ENCODE measurements around the gene EPAS1. TPM values are rescaled to one million over a fixed set of nuclear protein-coding genes. Genes with fewer than 3 reads are reported as not detected.

The EPAS1 gene
- total and polyA plus RNA-seq, 2 of the 13 experiments (the other 11 are each of a cell fraction or from before 2014, with no cell fraction given), result 47.1 to 182 TPM

- peak; percentile 90 to 95 for TF ChIP-seq MAFK (conservative IDR thresholded peaks at IDR 0.05 in 1 of 2, IDR thresholded peaks at IDR 0.05 in 1 of 2; ENCODE audit: low read length in 2 of 2)
Measured at GRCh38 chr2:46371854-46372253, 74.6 kb downstream of the EPAS1 start (continued).

GRCh38 chr2:46372475-46372874 is 75.3 kb downstream of the EPAS1 start:
- Histone ChIP-seq H4K20me1 (ENCODE audit: insufficient read depth, low read length) (no peaks in the 10 kb centered on the region; the same call in 1 of the 2 replicates), H3K4me2 (ENCODE audit: low read depth, low read length) (no peak overlapping the region), H3K4me3 (replicated peaks in 1 of 3; ENCODE audit: insufficient read depth in 1 of 3, low read depth in 2 of 3, low read length in 3 of 3) (no peak overlapping the region), H3K9me3 (ENCODE audit: low read length) (no peaks in the 10 kb centered on the region), H3K36me3 (replicated peaks in 1 of 2; ENCODE audit: control insufficient read depth in 1 of 2, insufficient read depth in 2 of 2, low read length in 2 of 2) (peaks cover 59 to 100% of the 10 kb centered on the region in 2 experiments), H3K79me2 (ENCODE audit: insufficient read depth, low read length) (no peaks in the 10 kb centered on the region), H3K27ac (ENCODE audit: extremely low read length, insufficient read depth, low read length) (peak overlapping the region; percentile 13), H3K9ac (ENCODE audit: insufficient read depth, low read depth, low read length) (no peak overlapping the region), H3K4me1 (ENCODE audit: insufficient read depth, low read length) (peaks cover 23% of the 10 kb centered on the region), H2AFZ (ENCODE audit: low read length) (no peak overlapping the region), H3K27me3 (ENCODE audit: control insufficient read depth in 1 of 2, insufficient read depth in 2 of 2, low read length in 2 of 2) (no peaks in the 10 kb centered on the region)
- CTCF ChIA-PET (ENCODE audit: low intra/inter-chr PET ratio, low total read pairs), result no interaction called here
- FAIRE-seq, result no peak
- POLR2A ChIA-PET, result interaction anchor here (1.2 kb wide), 1 partner anchor 15 kb away, joined by 3 read pairs; no protein-coding TSS in a partner anchor
- no peak for DNase-seq (ENCODE audit: low spot score)
- WGBS (ENCODE audit: low lambda C conversion rate), result 97% methylated on average over 2 of the region's 2 CpGs
- TF ChIP-seq PHF21A (CRISPR knock-in tag; IDR thresholded peaks at IDR 0.05) (0 out of 2 replicates have a peak, but pooled peaks have one; percentile 5), ZNF660 (CRISPR knock-in tag; IDR thresholded peaks at IDR 0.05; ENCODE audit: borderline replicate concordance, low read depth) (no peak)
- ATAC-seq, result no peak
- no TSS peak for BruUV-seq (replicated peaks)
- intact Hi-C loops (cut with micrococcal nuclease; ENCODE audit: unreplicated experiment), result loop anchor here (2.0 kb wide), 1 partner anchor 88 kb away; no protein-coding TSS in a partner anchor
- in situ Hi-C loops (cut with HindIII; ENCODE audit: extremely low pct_ligation_motif_present, low pct_unique_long_range_greater_than_20kb), result loop anchor here (5.0 kb wide), 1 partner anchor 380 kb away; no protein-coding TSS in a partner anchor

GRCh38 chr2:46373238-46373637 is 76.0 kb downstream of the EPAS1 start:
- in situ Hi-C loops (cut with HindIII; ENCODE audit: extremely low pct_ligation_motif_present, low pct_unique_long_range_greater_than_20kb) (loop anchor here (5.0 kb wide), 1 partner anchor 381 kb away; no protein-coding TSS in a partner anchor), intact Hi-C loops (cut with micrococcal nuclease; ENCODE audit: unreplicated experiment) (loop anchor here (2.0 kb wide), 1 partner anchor 88 kb away; no protein-coding TSS in a partner anchor)
- no peak overlapping the region for H3K4me2 ChIP-seq (ENCODE audit: low read depth, low read length)
- DNase-seq (ENCODE audit: low spot score) (no peak), FAIRE-seq (no peak), ATAC-seq (no peak)
- ChIA-PET CTCF (ENCODE audit: low intra/inter-chr PET ratio, low total read pairs) (no interaction called here), POLR2A (interaction anchor here (1.2 kb wide), 1 partner anchor 15 kb away, joined by 3 read pairs; no protein-coding TSS in a partner anchor)
- H2AFZ ChIP-seq (ENCODE audit: low read length), result no peak overlapping the region
- WGBS (ENCODE audit: low lambda C conversion rate), result 95% methylated on average over 4 of the region's 4 CpGs
- no peaks in the 10 kb centered on the region; the same call in 1 of the 2 replicates for H4K20me1 ChIP-seq (ENCODE audit: insufficient read depth, low read length)
- no peaks in the 10 kb centered on the region for H3K9me3 ChIP-seq (ENCODE audit: low read length)
- no peak overlapping the region for H3K4me3 ChIP-seq (replicated peaks in 1 of 3; ENCODE audit: insufficient read depth in 1 of 3, low read depth in 2 of 3, low read length in 3 of 3)
- H3K9ac ChIP-seq (ENCODE audit: insufficient read depth, low read depth, low read length), result no peak overlapping the region
- TSS peak; percentile 24 for BruUV-seq (replicated peaks)
- peaks cover 61 to 100% of the 10 kb centered on the region in 2 experiments for H3K36me3 ChIP-seq (replicated peaks in 1 of 2; ENCODE audit: control insufficient read depth in 1 of 2, insufficient read depth in 2 of 2, low read length in 2 of 2)
- H3K27me3 ChIP-seq (ENCODE audit: control insufficient read depth in 1 of 2, insufficient read depth in 2 of 2, low read length in 2 of 2), result no peaks in the 10 kb centered on the region
- H3K27ac ChIP-seq (ENCODE audit: extremely low read length, insufficient read depth, low read length), result peak overlapping the region; percentile 13
- H3K4me1 ChIP-seq (ENCODE audit: insufficient read depth, low read length), result peaks cover 23% of the 10 kb centered on the region
- H3K79me2 ChIP-seq (ENCODE audit: insufficient read depth, low read length), result no peaks in the 10 kb centered on the region
- TF ChIP-seq HNRNPH1 (optimal IDR thresholded peaks at IDR 0.05; ENCODE audit: low read depth, low read length) (no peak), ZNF83 (CRISPR knock-in tag; IDR thresholded peaks at IDR 0.05; ENCODE audit: borderline replicate concordance) (no peak), NFRKB (IDR thresholded peaks at IDR 0.05) (no peak), ZNF407 (CRISPR knock-in tag; IDR thresholded peaks at IDR 0.05; ENCODE audit: not compliant biosample characterization) (no peak)
